GM13976 (cell line): Measurements from ENCODE around the gene DISP3.

Source experiments
- DNase-seq: peaks from one replicate; pipeline ENCODE4 v3.0.0; 2012; ENCODE audit warnings: low spot score
- CTCF ChIP-seq: IDR thresholded peaks from 2 replicates; pipeline ENCODE4 v1.5.1; 2012; ENCODE audit warnings: borderline replicate concordance, mild to moderate bottlenecking; ENCODE audit not compliant: insufficient read depth; ENCODE audit errors: extremely low read depth, missing control alignments, control extremely low read depth
- in situ Hi-C: fragments of 300-500 bp; cut with MboI; formaldehyde crosslinking; loops from one replicate; pipeline ENCODE4 v1.12.0; 2022; ENCODE audit warnings: low sequenced_read_pairs, mixed read lengths, inconsistent platforms; ENCODE audit not compliant: unreplicated experiment

Gene DISP3

GRCh38 chr1:11550664-11551283 lies 71.8 kb downstream of the DISP3 start:
- in situ Hi-C loops: no loop called here
- no peak for TF ChIP-seq CTCF
- DNase-seq: peak; percentile 70

GRCh38 chr1:11558276-11558675 lies 79.3 kb downstream of the DISP3 start:
- no peak for DNase-seq
- in situ Hi-C loops: no loop called here
- no peak for TF ChIP-seq CTCF

- in situ Hi-C loops: no loop called here
These were observed 80.1 kb downstream of the DISP3 start for GRCh38 chr1:11558871-11559590.

GRCh38 chr1:11559591-11559970 lies 80.6 kb downstream of the DISP3 start:
- no peak for TF ChIP-seq CTCF
- in situ Hi-C loops: no loop called here
- no peak for DNase-seq

More at GRCh38 chr1:11558871-11559590, 80.1 kb downstream of the DISP3 start:
- TF ChIP-seq CTCF: no peak
- DNase-seq: no peak

GRCh38 chr1:11560061-11560460 lies 81.1 kb downstream of the DISP3 start:
- in situ Hi-C loops: no loop called here
- TF ChIP-seq CTCF: no peak
- no peak for DNase-seq

- no peak for DNase-seq
- TF ChIP-seq CTCF: no peak
- in situ Hi-C loops: no loop called here
These were observed 82.8 kb downstream of the DISP3 start for GRCh38 chr1:11561740-11562139.
